ENCODE measurements around the gene TAS2R9. TPM values are rescaled to one million over a fixed set of nuclear protein-coding genes. Genes with fewer than 3 reads are reported as not detected.

TAS2R9 gene
- not detected in 2 replicates for total RNA-seq (2022)
- percentile 29 among the genes with signal in this experiment for Bru-seq, nascent RNA
- percentile 48 among the genes with signal in this experiment for BruChase-seq, experiment 1, labeled RNA remaining after a 2-hour chase
- BruChase-seq, experiment 2, labeled RNA remaining after a 6-hour chase: percentile 18 among the genes with signal in this experiment
- long read RNA-seq: 0 reads

- DNase-seq: no peak
- ChIA-PET CTCF (no interaction called here), POLR2A (no interaction called here)
- Histone ChIP-seq H3K27me3 (replicated peaks; ENCODE audit: control insufficient read depth, insufficient read depth, low read length) (no peaks in the 10 kb centered on the region; the same call in 1 of the 2 replicates), H3K9me3 (peaks cover 6% of the 10 kb centered on the region), H3K4me1 (no peaks in the 10 kb centered on the region), H3K4me3 (ENCODE audit: low read depth, low read length) (no peak within 1 kb of the TSS), H3K36me3 (ENCODE audit: control insufficient read depth, insufficient read depth, low read length) (no peaks in the 10 kb centered on the region)
- Mint-ChIP-seq H3K9me3 (ENCODE audit: unreplicated experiment) (no peaks in the 10 kb centered on the region), H3K4me3 (ENCODE audit: unreplicated experiment) (no peak within 1 kb of the TSS), H3K36me3 (ENCODE audit: insufficient read depth, unreplicated experiment) (no peaks in the 10 kb centered on the region), H3K27me3 (ENCODE audit: insufficient read depth, unreplicated experiment) (peaks cover 10% of the 10 kb centered on the region), H3K4me1 (ENCODE audit: low read depth, unreplicated experiment) (no peaks in the 10 kb centered on the region), H3K27ac (ENCODE audit: unreplicated experiment) (no peak within 1 kb of the TSS)
- TF ChIP-seq CTCF (IDR thresholded peaks at IDR 0.05; ENCODE audit: insufficient read depth in 1 of 2, low read depth in 1 of 2, low read length in 1 of 2, severe bottlenecking in 1 of 2, unreplicated experiment in 1 of 2): no peak
- intact Hi-C loops (cut with micrococcal nuclease; ENCODE audit: unreplicated experiment): no loop called here
- BruUV-seq (replicated peaks): no TSS peak
These were observed at the start of gene TAS2R9 for GRCh38 chr12:10810068-10810467. TAS2R9 (minus strand) TSS chr12:10810168; CDS start chr12:10810075, 93 bp downstream.

- TF ChIP-seq CTCF (IDR thresholded peaks at IDR 0.05; ENCODE audit: insufficient read depth in 1 of 2, low read depth in 1 of 2, low read length in 1 of 2, severe bottlenecking in 1 of 2, unreplicated experiment in 1 of 2): no peak
- no peaks in the 10 kb centered on the region for H3K4me1 ChIP-seq
- POLR2A ChIA-PET: no interaction called here
- no peak for DNase-seq
- Mint-ChIP-seq H3K36me3 (ENCODE audit: insufficient read depth, unreplicated experiment) (peaks cover 15% of the 10 kb centered on the region), H3K27ac (ENCODE audit: unreplicated experiment) (no peak overlapping the region), H3K4me1 (ENCODE audit: low read depth, unreplicated experiment) (no peaks in the 10 kb centered on the region), H3K4me3 (ENCODE audit: unreplicated experiment) (no peak overlapping the region), H3K27me3 (ENCODE audit: insufficient read depth, unreplicated experiment) (no peaks in the 10 kb centered on the region), H3K9me3 (ENCODE audit: unreplicated experiment) (peaks cover 46% of the 10 kb centered on the region)
- H3K9me3 ChIP-seq: peaks cover 18% of the 10 kb centered on the region
- H3K36me3 ChIP-seq (ENCODE audit: control insufficient read depth, insufficient read depth, low read length): peaks cover 2% of the 10 kb centered on the region; the same call in 1 of the 2 replicates
- no TSS peak for BruUV-seq (replicated peaks)
- intact Hi-C loops (cut with micrococcal nuclease; ENCODE audit: unreplicated experiment): no loop called here
- no peak overlapping the region for H3K4me3 ChIP-seq (ENCODE audit: low read depth, low read length)
- CTCF ChIA-PET: no interaction called here
- no peaks in the 10 kb centered on the region for H3K27me3 ChIP-seq (replicated peaks; ENCODE audit: control insufficient read depth, insufficient read depth, low read length)
These were observed 45.8 kb upstream of the TAS2R9 start for GRCh38 chr12:10855807-10856206.

- CTCF ChIA-PET: no interaction called here
- Histone ChIP-seq H3K27me3 (replicated peaks; ENCODE audit: control insufficient read depth, insufficient read depth, low read length) (no peaks in the 10 kb centered on the region), H3K4me3 (ENCODE audit: low read depth, low read length) (no peak overlapping the region), H3K4me1 (no peaks in the 10 kb centered on the region), H3K9me3 (peaks cover 18% of the 10 kb centered on the region), H3K36me3 (ENCODE audit: control insufficient read depth, insufficient read depth, low read length) (peaks cover 2% of the 10 kb centered on the region; the same call in 1 of the 2 replicates)
- intact Hi-C loops (cut with micrococcal nuclease; ENCODE audit: unreplicated experiment): no loop called here
- Mint-ChIP-seq H3K36me3 (ENCODE audit: insufficient read depth, unreplicated experiment) (peaks cover 15% of the 10 kb centered on the region), H3K4me3 (ENCODE audit: unreplicated experiment) (no peak overlapping the region), H3K9me3 (ENCODE audit: unreplicated experiment) (peaks cover 28% of the 10 kb centered on the region), H3K27ac (ENCODE audit: unreplicated experiment) (no peak overlapping the region), H3K27me3 (ENCODE audit: insufficient read depth, unreplicated experiment) (no peaks in the 10 kb centered on the region), H3K4me1 (ENCODE audit: low read depth, unreplicated experiment) (no peaks in the 10 kb centered on the region)
- POLR2A ChIA-PET: no interaction called here
- DNase-seq: no peak
- BruUV-seq (replicated peaks): no TSS peak
- no peak for TF ChIP-seq CTCF (IDR thresholded peaks at IDR 0.05; ENCODE audit: insufficient read depth in 1 of 2, low read depth in 1 of 2, low read length in 1 of 2, severe bottlenecking in 1 of 2, unreplicated experiment in 1 of 2)
These were observed 43.8 kb upstream of the TAS2R9 start for GRCh38 chr12:10853776-10854175.

All from Caco-2 (cell line).